Keratinocyte (primary cell): ENCODE measurements around the gene ZNF682. TPM values are rescaled to one million over a fixed set of nuclear protein-coding genes. Genes with fewer than 3 reads are reported as not detected.

Experiments
- DNase-seq: peaks from one replicate; pipeline ENCODE4 v3.0.0-alpha.2; 2011; ENCODE audit warnings: low read depth, missing footprints, low spot score
- FAIRE-seq: peaks from 2 replicates; lab custom pipeline; 2011; peaks lifted over from hg19 to GRCh38; lab: Jason Lieb, UNC
- H2AFZ ChIP-seq: 2 replicates; pipeline ENCODE4 v1.6.0; 2012; ENCODE audit warnings: low read length, control low read depth, inconsistent platforms; ENCODE audit not compliant: control insufficient read depth
- H3K27ac ChIP-seq: 2 replicates; pipeline ENCODE4 v1.5.1; 2011; ENCODE audit warnings: low read length; ENCODE audit not compliant: control insufficient read depth, insufficient read depth
- H3K27me3 ChIP-seq: 3 replicates; pipeline ENCODE4 v1.6.0; 2011; ENCODE audit warnings: low read length; ENCODE audit not compliant: control insufficient read depth, insufficient read depth; ENCODE audit errors: extremely low read depth
- H3K36me3 ChIP-seq, 2 experiments: 2 replicates in 1 of 2; 3 replicates in 1 of 2; pipeline ENCODE4 v1.5.1; 2011; ENCODE audit warnings: low read length in 2 of 2, mild to moderate bottlenecking in 1 of 2; ENCODE audit not compliant: control insufficient read depth in 2 of 2, insufficient read depth in 2 of 2; ENCODE audit errors: extremely low read depth in 1 of 2
- H3K4me1 ChIP-seq: 3 replicates; pipeline ENCODE4 v1.5.1; 2011; ENCODE audit warnings: low read length; ENCODE audit not compliant: control insufficient read depth, insufficient read depth; ENCODE audit errors: extremely low read depth
- H3K4me2 ChIP-seq: 3 replicates; pipeline ENCODE4 v1.6.0; 2011; ENCODE audit warnings: low read depth, low read length; ENCODE audit not compliant: control insufficient read depth, insufficient read depth; ENCODE audit errors: extremely low read depth
- H3K4me3 ChIP-seq, 3 experiments: fragments of 200-600 bp in 1 of 3; sonication (generic) in 1 of 3; 2 replicates in 2 of 3; 3 replicates in 1 of 3; pipeline ENCODE4 v1.5.1; 2011 to 2016; ENCODE audit warnings: low read length in 3 of 3, mild to moderate bottlenecking in 3 of 3, control low read depth in 2 of 3, inconsistent platforms in 1 of 3, low read depth in 1 of 3, mixed read lengths in 1 of 3, mixed run types in 1 of 3, moderate library complexity in 1 of 3; ENCODE audit not compliant: control insufficient read depth in 2 of 3, insufficient read depth in 2 of 3; ENCODE audit errors: extremely low read depth in 1 of 3
- H3K79me2 ChIP-seq: 2 replicates; pipeline ENCODE4 v1.6.0; 2012; ENCODE audit warnings: low read length; ENCODE audit not compliant: control insufficient read depth, insufficient read depth
- H3K9ac ChIP-seq: 3 replicates; pipeline ENCODE4 v1.6.0; 2011; ENCODE audit warnings: low read length; ENCODE audit not compliant: control insufficient read depth, insufficient read depth; ENCODE audit errors: extremely low read depth
- H3K9me1 ChIP-seq: 3 replicates; pipeline ENCODE4 v1.6.0; 2011; ENCODE audit warnings: low read length; ENCODE audit not compliant: control insufficient read depth, insufficient read depth; ENCODE audit errors: extremely low read depth
- H3K9me3 ChIP-seq: 2 replicates; pipeline ENCODE4 v1.5.1; 2012; ENCODE audit warnings: low read depth, low read length; ENCODE audit not compliant: control insufficient read depth
- H4K20me1 ChIP-seq: 3 replicates; pipeline ENCODE4 v1.6.0; 2011; ENCODE audit warnings: low read length; ENCODE audit not compliant: control insufficient read depth, insufficient read depth; ENCODE audit errors: extremely low read depth
- EZH2 ChIP-seq: IDR thresholded peaks from one replicate; pipeline ENCODE4 v1.6.1; 2012; ENCODE audit warnings: inconsistent platforms, mild to moderate bottlenecking, low read length, moderate library complexity
- dilution Hi-C: fragments of 300-500 bp; cut with MboI; formaldehyde crosslinking; loops from one replicate; pipeline ENCODE4 v1.7.0; 2020; ENCODE audit warnings: low sequenced_read_pairs; ENCODE audit not compliant: extremely low pct_ligation_motif_present
- polyA plus RNA-seq, 5 experiments: library from polyadenylated mRNA; depleted of rRNA in 3 of 5; stranded (reverse) in 3 of 5; stranded (forward) in 1 of 5; unstranded in 1 of 5; fragments of >200 nt; gene quantifications; 1 replicate in 1 of 5; 2 replicates in 3 of 5; 3 replicates in 1 of 5; pipeline versions ENCODE4 v1.2.1 to v1.2.3, GENCODE V29; 2011 to 2012; ENCODE audit warnings: missing spikeins in 2 of 5, low read depth in 1 of 5, low replicate concordance in 1 of 5
- TF ChIP-seq, protein P1 (sequence below), 3 experiments: IDR thresholded peaks in 1 of 3; conservative IDR thresholded peaks in 1 of 3; optimal IDR thresholded peaks in 1 of 3; 2 replicates in 2 of 3; 3 replicates in 1 of 3; pipeline versions ENCODE3 to v1.5.1; 2011; ENCODE audit warnings: low read length in 3 of 3, mild to moderate bottlenecking in 3 of 3, moderate library complexity in 2 of 3, control low read depth in 1 of 3, inconsistent platforms in 1 of 3; ENCODE audit not compliant: insufficient read depth in 2 of 3; ENCODE audit errors: extremely low read depth in 1 of 3

Gene ZNF682
- polyA plus RNA-seq, 1 donor (not counting 4 experiments of a cell fraction or from before 2014, with no cell fraction given) = 6.0 TPM

- H3K36me3 ChIP-seq = peaks cover 0 to 2% of the 10 kb centered on the region in 2 experiments
These were observed 41.4 kb upstream of the ZNF682 start for GRCh38 chr19:20080656-20081055.

GRCh38 chr19:20079476-20079875 lies 40.2 kb upstream of the ZNF682 start:
- Histone ChIP-seq H3K4me1 (peaks cover 5% of the 10 kb centered on the region), H3K9ac (no peak overlapping the region), H3K4me3 (peak overlapping the region in 2 of 3 experiments; percentile 81 to 87), H3K9me3 (peaks cover 2% of the 10 kb centered on the region), H3K79me2 (peaks cover 37% of the 10 kb centered on the region), H4K20me1 (no peaks in the 10 kb centered on the region), H3K27me3 (no peaks in the 10 kb centered on the region), H3K27ac (no peak overlapping the region), H2AFZ (peak overlapping the region; percentile 26), H3K4me2 (peak overlapping the region; percentile 85), H3K9me1 (no peaks in the 10 kb centered on the region), H3K36me3 (peaks cover 0 to 2% of the 10 kb centered on the region in 2 experiments)
- FAIRE-seq = no peak
- DNase-seq = no peak
- no peak for TF ChIP-seq EZH2
- TF ChIP-seq, protein P1, sequence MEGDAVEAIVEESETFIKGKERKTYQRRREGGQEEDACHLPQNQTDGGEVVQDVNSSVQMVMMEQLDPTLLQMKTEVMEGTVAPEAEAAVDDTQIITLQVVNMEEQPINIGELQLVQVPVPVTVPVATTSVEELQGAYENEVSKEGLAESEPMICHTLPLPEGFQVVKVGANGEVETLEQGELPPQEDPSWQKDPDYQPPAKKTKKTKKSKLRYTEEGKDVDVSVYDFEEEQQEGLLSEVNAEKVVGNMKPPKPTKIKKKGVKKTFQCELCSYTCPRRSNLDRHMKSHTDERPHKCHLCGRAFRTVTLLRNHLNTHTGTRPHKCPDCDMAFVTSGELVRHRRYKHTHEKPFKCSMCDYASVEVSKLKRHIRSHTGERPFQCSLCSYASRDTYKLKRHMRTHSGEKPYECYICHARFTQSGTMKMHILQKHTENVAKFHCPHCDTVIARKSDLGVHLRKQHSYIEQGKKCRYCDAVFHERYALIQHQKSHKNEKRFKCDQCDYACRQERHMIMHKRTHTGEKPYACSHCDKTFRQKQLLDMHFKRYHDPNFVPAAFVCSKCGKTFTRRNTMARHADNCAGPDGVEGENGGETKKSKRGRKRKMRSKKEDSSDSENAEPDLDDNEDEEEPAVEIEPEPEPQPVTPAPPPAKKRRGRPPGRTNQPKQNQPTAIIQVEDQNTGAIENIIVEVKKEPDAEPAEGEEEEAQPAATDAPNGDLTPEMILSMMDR (optimal IDR thresholded peaks at IDR 0.05 in 1 of 3, IDR thresholded peaks at IDR 0.05 in 1 of 3, conservative IDR thresholded peaks at IDR 0.05 in 1 of 3; ENCODE audit: extremely low read depth in 1 of 3, insufficient read depth in 2 of 3, low read length in 3 of 3) = no peak
- dilution Hi-C loops = no loop called here

More at GRCh38 chr19:20080656-20081055, 41.4 kb upstream of the ZNF682 start:
- Histone ChIP-seq H3K4me1 (peaks cover 5% of the 10 kb centered on the region), H3K9ac (no peak overlapping the region), H3K27ac (no peak overlapping the region), H4K20me1 (no peaks in the 10 kb centered on the region), H3K79me2 (peaks cover 41% of the 10 kb centered on the region), H3K4me3 (no peak overlapping the region), H3K27me3 (no peaks in the 10 kb centered on the region), H3K4me2 (no peak overlapping the region), H3K9me1 (no peaks in the 10 kb centered on the region), H3K9me3 (peaks cover 2% of the 10 kb centered on the region), H2AFZ (no peak overlapping the region)
- no peak for FAIRE-seq
- DNase-seq = no peak
- TF ChIP-seq, protein P1 (optimal IDR thresholded peaks at IDR 0.05 in 1 of 3, IDR thresholded peaks at IDR 0.05 in 1 of 3, conservative IDR thresholded peaks at IDR 0.05 in 1 of 3; ENCODE audit: extremely low read depth in 1 of 3, insufficient read depth in 2 of 3, low read length in 3 of 3) = no peak
- no peak for TF ChIP-seq EZH2
- dilution Hi-C loops = no loop called here
